ENCODE results near the gene LMBR1L.

LMBR1L gene

GRCh38 chr12:49111206-49111605 is 559 bp upstream of the LMBR1L start:
- DNase-seq: no peak

- DNase-seq: no peak
These were observed 795 bp downstream of the LMBR1L start for GRCh38 chr12:49109641-49110463.

- no peak for DNase-seq
These were observed 1.7 kb downstream of the LMBR1L start for GRCh38 chr12:49108958-49109404.

- DNase-seq: no peak
These were observed 5.1 kb downstream of the LMBR1L start for GRCh38 chr12:49105504-49106084.

- no peak for DNase-seq
These were observed 5.8 kb downstream of the LMBR1L start for GRCh38 chr12:49104822-49105221.

GRCh38 chr12:49100380-49100779 is 10.3 kb downstream of the LMBR1L start:
- no peak for DNase-seq

- no peak for DNase-seq
These were observed 11.9 kb downstream of the LMBR1L start for GRCh38 chr12:49098703-49099102.

GRCh38 chr12:49098035-49098451 is 12.6 kb downstream of the LMBR1L start:
- peak; percentile 4 for DNase-seq

- no peak for DNase-seq
These were observed 13.3 kb downstream of the LMBR1L start for GRCh38 chr12:49097381-49097780.

- no peak for DNase-seq
These were observed 15.7 kb downstream of the LMBR1L start for GRCh38 chr12:49094975-49095365.

GRCh38 chr12:49094160-49094974 is 16.3 kb downstream of the LMBR1L start, which contains the start of gene DHH:
DHH (minus strand) TSS chr12:49094801; CDS start chr12:49094512, 289 bp downstream.
- no peak for DNase-seq

GRCh38 chr12:49093792-49094159 is 16.9 kb downstream of the LMBR1L start:
- no peak for DNase-seq

GRCh38 chr12:49092816-49093406 is 17.7 kb downstream of the LMBR1L start:
- no peak for DNase-seq

GRCh38 chr12:49092086-49092815 is 18.4 kb downstream of the LMBR1L start:
- no peak for DNase-seq

- DNase-seq: no peak
These were observed 18.9 kb downstream of the LMBR1L start for GRCh38 chr12:49091836-49092085.

- no peak for DNase-seq
These were observed 19.4 kb downstream of the LMBR1L start for GRCh38 chr12:49091056-49091835.

- no peak for DNase-seq
These were observed 20.6 kb downstream of the LMBR1L start for GRCh38 chr12:49089821-49090773.

- DNase-seq: no peak
These were observed 21.7 kb downstream of the LMBR1L start for GRCh38 chr12:49088932-49089330.

- DNase-seq: peak; percentile 85
These were observed 22.3 kb downstream of the LMBR1L start for GRCh38 chr12:49088150-49088931.

GRCh38 chr12:49086116-49086515 is 24.5 kb downstream of the LMBR1L start:
- no peak for DNase-seq
